Measurements from ENCODE around the gene COL4A5. TPM values are rescaled to one million over a fixed set of nuclear protein-coding genes. Genes with fewer than 3 reads are reported as not detected.

Gene COL4A5
- total RNA-seq, 4 donors from 2014 or later = 32.8 to 60.9 (median 47.3) TPM

- Histone ChIP-seq H3K4me3 (replicated peaks in 1 of 3) (no peak overlapping the region), H3K9me3 (no peaks in the 10 kb centered on the region), H3K4me1 (peaks cover 0 to 2% of the 10 kb centered on the region in 2 donors), H3K27ac (no peak overlapping the region), H3K36me3 (no peaks in the 10 kb centered on the region), H3K27me3 (no peaks in the 10 kb centered on the region)
- intact Hi-C loops (cut with DNase I) = no loop called here
- no peak for DNase-seq
- TF ChIP-seq POLR2A (IDR thresholded peaks at IDR 0.05) (no peak), CTCF (IDR thresholded peaks at IDR 0.05) (no peak)
- WGBS, 2 donors = 91 to 95% methylated on average over 6 to 7 of the region's 7 CpGs
Observed at GRCh38 chrX:108734426-108734825, 294.8 kb downstream of the COL4A5 start.

- peak in 5 of 6 experiments; percentile 19 to 40 (median 32) for TF ChIP-seq CTCF (IDR thresholded peaks at IDR 0.05)
- no peak for TF ChIP-seq POLR2A (IDR thresholded peaks at IDR 0.05)
- no peaks in the 10 kb centered on the region for H3K27me3 ChIP-seq
- H3K27ac ChIP-seq = peak overlapping the region in 2 of 3 donors; percentile 35 to 40
- intact Hi-C loops (cut with DNase I) = no loop called here
- H3K9me3 ChIP-seq = no peaks in the 10 kb centered on the region
- no peaks in the 10 kb centered on the region for H3K36me3 ChIP-seq
- peaks cover 0 to 2% of the 10 kb centered on the region in 2 donors for H3K4me1 ChIP-seq
- 7% methylated on average over 3 of the region's 36 CpGs; no CpG with 5 or more reads in 1 of the 2 donors for WGBS, 2 donors
- peak; percentile 45 to 51 for DNase-seq
- H3K4me3 ChIP-seq (replicated peaks in 1 of 3) = peak overlapping the region in 1 of 3 donors; percentile 23
Observed at GRCh38 chrX:108735091-108735678, 295.5 kb downstream of the COL4A5 start.

GRCh38 chrX:108735679-108736508 lies 296.3 kb downstream of the COL4A5 start:
- intact Hi-C loops (cut with DNase I) = no loop called here
- peak; percentile 26 to 38 for DNase-seq
- H3K9me3 ChIP-seq = no peaks in the 10 kb centered on the region
- H3K4me1 ChIP-seq = peaks cover 0 to 1% of the 10 kb centered on the region in 2 donors
- TF ChIP-seq POLR2A (IDR thresholded peaks at IDR 0.05) = no peak
- TF ChIP-seq CTCF (IDR thresholded peaks at IDR 0.05) = no peak
- WGBS, 2 donors = 0 to 2% methylated on average over 22 to 46 of the region's 82 CpGs
- H3K27me3 ChIP-seq = no peaks in the 10 kb centered on the region
- H3K4me3 ChIP-seq (replicated peaks in 1 of 3) = peak overlapping the region in 2 of 3 donors; percentile 23 to 25
- peak overlapping the region; percentile 40 to 59 (median 58) for H3K27ac ChIP-seq
- no peaks in the 10 kb centered on the region for H3K36me3 ChIP-seq

GRCh38 chrX:108736509-108737479 lies 297.2 kb downstream of the COL4A5 start, which contains the start of gene IRS4:
TSS of gene IRS4 (minus strand) at chrX:108736563.
- peak; percentile 82 to 86 for DNase-seq
- intact Hi-C loops (cut with DNase I) = no loop called here
- peak within 1 kb of the TSS in 2 of 3 donors; percentile 23 to 25 for H3K4me3 ChIP-seq (replicated peaks in 1 of 3)
- TF ChIP-seq POLR2A (IDR thresholded peaks at IDR 0.05) = peak in 1 of 2 donors; percentile 40
- TF ChIP-seq CTCF (IDR thresholded peaks at IDR 0.05) = peak in 2 of 6 experiments; percentile 12 to 20
- no peaks in the 10 kb centered on the region for H3K36me3 ChIP-seq
- H3K9me3 ChIP-seq = no peaks in the 10 kb centered on the region
- 1 to 13% methylated on average over 14 to 16 of the region's 62 CpGs for WGBS, 2 donors
- no peaks in the 10 kb centered on the region for H3K27me3 ChIP-seq
- peak within 1 kb of the TSS; percentile 40 to 59 (median 58) for H3K27ac ChIP-seq
- no peaks in the 10 kb centered on the region for H3K4me1 ChIP-seq
